ENCODE measurements around the gene FNDC3B.

FNDC3B gene

DNA sequence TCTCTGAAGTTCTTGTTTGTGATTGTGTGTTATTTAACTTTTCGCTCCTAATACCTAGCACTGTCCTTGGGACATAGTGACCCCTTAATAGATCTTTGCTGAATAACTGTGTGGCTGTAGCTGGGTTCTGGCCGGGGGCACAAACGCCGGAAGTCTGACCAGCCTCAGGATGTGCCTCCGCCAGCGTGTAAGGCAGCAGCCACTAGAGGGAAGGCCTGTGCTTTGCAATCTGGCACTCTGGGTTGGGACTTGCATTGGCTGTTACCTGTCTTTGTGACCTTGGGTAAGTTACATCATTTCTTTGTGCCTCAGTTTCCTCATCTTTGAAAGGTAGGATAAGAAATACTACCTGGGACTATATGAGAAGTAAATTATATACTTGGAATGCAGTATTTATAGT lies 250.2 kb downstream of the FNDC3B start:
- DNase-seq (ENCODE audit: low read depth) = no peak

GRCh38 chr3:172290457-172290856 lies 251.1 kb downstream of the FNDC3B start:
- no peak for DNase-seq (ENCODE audit: low read depth)

DNA sequence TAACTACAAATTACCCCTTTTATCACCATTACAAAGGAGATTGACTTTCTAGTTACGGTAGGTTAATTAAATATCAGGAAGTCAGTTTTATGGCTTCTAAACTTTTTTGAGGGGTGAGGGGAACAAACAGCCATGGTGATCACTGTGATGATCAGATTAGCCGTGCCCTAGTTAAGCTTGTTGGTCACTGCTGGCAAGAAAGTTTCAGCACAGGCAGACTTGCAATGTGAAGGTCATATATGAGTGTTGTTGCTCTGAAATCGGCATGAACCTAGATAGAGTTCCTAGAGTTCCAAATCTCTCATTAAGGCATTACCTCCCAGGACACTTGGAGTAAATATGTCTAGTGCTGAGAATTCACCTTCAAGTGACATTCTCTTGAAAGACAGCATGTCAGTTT lies 252.3 kb downstream of the FNDC3B start:
- DNase-seq (ENCODE audit: low read depth) = no peak

GRCh38 chr3:172292422-172292821 lies 253.0 kb downstream of the FNDC3B start:
- DNase-seq (ENCODE audit: low read depth) = no peak

DNA sequence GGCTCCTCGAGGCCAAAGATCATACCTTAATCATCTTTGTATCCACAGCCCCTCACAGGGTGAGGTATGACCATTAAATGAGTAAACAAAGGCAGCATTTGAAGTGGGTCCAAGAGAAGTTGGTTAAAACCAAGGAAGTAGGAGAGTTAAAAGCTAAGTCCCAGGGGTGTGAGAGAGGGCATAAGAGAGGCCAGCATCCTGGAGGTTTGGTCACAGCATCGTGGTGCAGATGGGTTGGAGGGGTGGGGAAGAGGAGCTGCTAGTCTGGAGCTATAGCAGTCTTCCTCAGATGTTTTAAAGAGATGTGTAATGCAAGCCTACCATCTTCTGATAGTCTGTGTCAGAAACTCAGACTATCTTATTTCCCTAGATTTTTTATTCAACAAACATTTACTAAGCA lies 253.7 kb downstream of the FNDC3B start:
- no peak for DNase-seq (ENCODE audit: low read depth)

DNA sequence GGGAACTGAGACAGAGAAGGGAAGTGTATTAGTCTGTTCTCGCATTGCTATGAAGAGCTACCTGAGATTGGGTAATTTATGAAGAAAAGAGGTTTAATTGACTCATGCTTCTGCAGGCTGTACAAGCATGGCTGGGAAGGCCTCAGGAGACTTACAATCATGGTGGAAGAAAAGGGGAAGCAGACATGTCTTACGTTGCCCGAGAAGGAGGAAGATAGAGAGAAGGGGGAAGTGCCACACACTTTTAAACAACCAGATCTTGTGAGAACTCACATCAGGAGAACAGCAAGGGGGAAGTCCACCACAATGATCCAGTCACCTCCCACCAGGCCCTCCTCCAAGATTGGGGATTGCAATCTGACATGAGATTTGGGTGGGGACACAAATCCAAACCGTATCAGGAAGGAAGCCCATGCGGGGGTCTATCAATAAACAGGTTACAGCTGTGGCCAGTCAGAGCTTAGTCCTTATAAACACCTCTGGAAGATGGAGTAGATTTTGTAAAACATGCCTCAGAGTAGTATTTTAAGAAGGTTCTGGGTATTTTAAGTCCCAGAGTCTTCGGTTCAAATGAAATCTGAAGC lies 254.9 kb downstream of the FNDC3B start:
- no peak for DNase-seq (ENCODE audit: low read depth)

- DNase-seq (ENCODE audit: low read depth) = no peak
These were observed 257.0 kb downstream of the FNDC3B start for GRCh38 chr3:172296248-172296974.

DNA sequence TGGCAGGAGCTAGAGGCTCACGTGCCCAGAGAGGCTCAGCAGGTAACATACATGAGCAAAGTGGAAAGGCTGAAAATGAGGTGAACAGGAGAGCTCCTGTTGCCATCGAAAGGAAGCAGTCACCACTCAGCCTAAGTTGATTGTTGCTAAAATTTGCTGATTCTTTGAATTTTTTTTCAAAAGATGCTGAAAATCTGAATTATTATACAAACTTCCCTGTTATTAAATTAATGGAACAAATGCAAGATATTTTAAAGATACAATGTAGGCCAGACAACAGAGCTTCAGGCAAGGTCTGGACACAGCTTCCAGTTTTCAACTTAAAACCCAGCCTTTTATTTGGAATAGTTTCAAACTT lies 257.6 kb downstream of the FNDC3B start:
- no peak for DNase-seq (ENCODE audit: low read depth)

GRCh38 chr3:172298247-172298646 lies 258.9 kb downstream of the FNDC3B start:
- DNase-seq (ENCODE audit: low read depth) = no peak

GRCh38 chr3:172300187-172300586 lies 260.8 kb downstream of the FNDC3B start:
- no peak for DNase-seq (ENCODE audit: low read depth)

DNA sequence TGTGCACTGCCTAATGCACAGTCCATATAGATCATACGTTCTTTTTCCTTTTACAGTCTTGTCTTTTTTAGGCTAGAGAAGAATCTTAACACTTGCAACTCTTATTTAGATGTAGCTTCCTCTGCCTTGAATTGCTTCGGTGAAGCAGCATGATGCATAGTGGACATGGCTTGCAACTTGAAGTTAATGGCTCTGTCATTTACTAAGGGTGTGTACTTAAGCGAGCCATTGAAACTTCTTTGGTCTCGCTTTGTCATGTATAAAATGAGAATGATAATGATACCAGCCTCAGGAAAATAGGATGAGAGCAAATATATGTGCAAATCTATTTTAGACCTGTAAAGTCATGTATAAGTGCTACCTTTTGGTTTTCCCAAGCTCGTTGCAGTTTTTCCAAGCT lies 261.5 kb downstream of the FNDC3B start:
- no peak for DNase-seq (ENCODE audit: low read depth)

GRCh38 chr3:172302203-172302602 lies 262.8 kb downstream of the FNDC3B start:
- no peak for DNase-seq (ENCODE audit: low read depth)

DNA sequence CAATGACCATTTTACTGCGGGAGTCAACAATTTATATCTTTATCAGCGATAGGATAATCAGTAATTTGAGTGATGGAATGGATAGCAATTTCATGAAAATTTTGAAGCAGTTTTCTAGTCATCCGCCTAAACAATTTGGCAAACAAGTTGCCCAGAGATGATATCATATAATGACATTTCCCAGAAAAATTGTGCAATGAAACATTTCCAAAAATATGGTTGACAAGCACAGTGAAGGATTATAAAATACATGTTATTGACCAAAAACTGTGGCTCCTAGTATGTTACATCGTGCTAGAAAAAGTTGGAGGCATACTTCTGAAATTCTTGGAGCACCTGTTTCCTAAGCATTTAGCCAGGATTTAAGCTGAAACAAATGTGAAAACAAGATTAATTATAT lies 263.8 kb downstream of the FNDC3B start:
- no peak for DNase-seq (ENCODE audit: low read depth)

GRCh38 chr3:172303941-172304558 lies 264.7 kb downstream of the FNDC3B start:
- no peak for DNase-seq (ENCODE audit: low read depth)

- DNase-seq (ENCODE audit: low read depth) = no peak
These were observed 266.2 kb downstream of the FNDC3B start for GRCh38 chr3:172305552-172305951.

DNA sequence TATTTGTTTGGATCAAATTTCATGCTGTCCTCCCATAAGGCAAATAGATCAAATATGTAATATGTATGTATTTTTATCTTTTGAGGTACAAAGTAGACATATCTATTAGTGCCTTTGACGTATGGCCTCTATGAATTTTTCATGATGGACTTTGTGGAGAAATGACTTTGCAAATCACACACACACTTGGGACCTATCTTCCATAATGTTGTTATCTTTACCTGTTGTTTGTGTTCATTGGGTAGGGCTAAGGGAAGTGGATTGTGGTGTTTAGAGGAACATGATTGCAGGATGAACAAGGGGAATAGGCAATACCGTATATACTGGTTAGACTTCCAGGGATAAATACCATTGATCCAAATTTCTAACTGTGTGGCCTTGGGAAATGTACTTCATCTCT lies 266.6 kb downstream of the FNDC3B start:
- DNase-seq (ENCODE audit: low read depth) = no peak

GRCh38 chr3:172307141-172307560 lies 267.8 kb downstream of the FNDC3B start:
- DNase-seq (ENCODE audit: low read depth) = no peak

DNA sequence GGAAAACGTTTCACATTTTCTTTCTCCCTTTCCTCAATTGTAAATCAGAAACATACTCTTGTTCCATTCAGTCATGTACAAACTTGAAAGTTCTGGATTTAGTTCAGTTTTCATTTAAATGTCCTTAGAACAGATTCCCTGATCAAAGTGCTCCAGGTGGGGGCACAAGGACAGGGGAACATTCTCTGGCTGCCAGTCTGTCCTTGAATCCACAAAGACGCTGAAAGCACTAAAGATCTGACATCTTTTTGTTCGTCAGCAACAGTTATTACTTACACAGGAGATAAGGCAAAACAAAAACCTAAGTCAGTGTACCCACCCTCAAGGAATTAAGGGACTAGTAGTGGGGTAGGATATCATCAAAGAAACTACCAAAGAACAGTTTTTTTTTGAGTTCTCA lies 269.7 kb downstream of the FNDC3B start:
- DNase-seq (ENCODE audit: low read depth) = no peak

DNA sequence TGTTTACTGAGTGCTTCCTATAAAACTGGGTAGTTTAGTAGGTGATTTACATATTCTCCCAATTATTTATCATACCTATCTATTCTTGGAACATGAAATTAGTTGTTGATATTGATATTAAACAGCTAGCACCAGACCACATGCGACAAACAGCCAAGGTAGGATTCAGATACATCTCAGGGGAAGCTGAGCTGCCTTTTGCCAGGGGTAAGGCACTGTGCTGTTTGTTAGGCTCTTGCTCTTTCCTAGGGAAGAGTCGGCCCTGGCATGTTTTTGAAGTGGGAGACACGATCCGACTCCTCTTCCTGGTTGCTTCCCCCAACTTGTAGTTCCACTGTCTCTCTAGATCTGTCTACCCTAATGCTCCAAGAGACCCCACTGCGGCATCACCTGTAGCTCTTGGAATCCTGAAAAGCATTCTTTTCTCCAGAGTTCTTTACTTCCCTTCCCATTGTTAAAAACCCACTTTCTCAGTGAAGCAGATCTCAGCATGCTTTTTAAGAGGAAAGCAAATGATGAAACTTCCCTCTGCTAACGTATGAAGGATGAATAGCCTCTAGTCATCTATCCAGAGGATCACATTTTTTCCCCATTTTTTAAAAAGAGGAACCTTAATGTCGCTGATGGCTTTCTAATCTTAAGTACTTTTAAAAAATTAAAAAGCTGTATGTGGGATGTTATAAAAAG lies 270.5 kb downstream of the FNDC3B start:
- no peak for DNase-seq (ENCODE audit: low read depth)

- no peak for DNase-seq (ENCODE audit: low read depth)
These were observed 271.0 kb downstream of the FNDC3B start for GRCh38 chr3:172310428-172310760.

- no peak for DNase-seq (ENCODE audit: low read depth)
These were observed 271.8 kb downstream of the FNDC3B start for GRCh38 chr3:172311217-172311616.

- DNase-seq (ENCODE audit: low read depth) = no peak
These were observed 272.6 kb downstream of the FNDC3B start for GRCh38 chr3:172312001-172312400.

DNA sequence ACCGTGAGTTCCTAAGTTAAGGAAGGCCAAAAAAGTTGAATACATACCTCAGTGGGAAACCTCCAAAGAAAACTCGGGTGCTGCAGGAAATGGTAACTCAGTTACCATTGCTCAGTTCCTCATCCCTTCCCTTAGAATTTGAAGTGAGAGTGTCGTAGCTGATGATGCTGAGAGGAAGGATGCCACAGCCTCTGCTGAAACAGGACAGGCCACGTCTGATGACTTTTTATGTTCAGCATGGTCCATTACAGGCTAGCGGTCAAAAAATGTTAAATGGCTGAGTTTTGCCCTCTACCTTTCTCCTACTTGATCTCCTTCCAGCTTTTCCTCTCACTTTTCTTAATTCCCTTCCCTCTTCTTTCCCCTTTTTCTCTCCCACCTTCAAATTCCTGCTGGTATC lies 273.3 kb downstream of the FNDC3B start:
- DNase-seq (ENCODE audit: low read depth) = no peak

Measured in stimulated activated CD8-positive, alpha-beta memory T cell treated with anti-CD3 and anti-CD28 coated beads, Interleukin-15, amount 100 ng/mL, for 24 hours (primary cell).